ENCODE measurements around the gene PAX2.

PAX2 gene

GRCh38 chr10:100864036-100864885, 118.9 kb downstream of the PAX2 start:
- no peak for DNase-seq

GRCh38 chr10:100864978-100865377, 119.6 kb downstream of the PAX2 start:
- DNase-seq: peak; percentile 13

- DNase-seq: no peak
Observed at GRCh38 chr10:100866010-100866409, 120.6 kb downstream of the PAX2 start.

GRCh38 chr10:100866575-100867098, 121.3 kb downstream of the PAX2 start:
- peak; percentile 32 for DNase-seq

- DNase-seq: no peak
Observed at GRCh38 chr10:100867261-100867963, 122.0 kb downstream of the PAX2 start.

- no peak for DNase-seq
Observed at GRCh38 chr10:100868382-100868781, 123.0 kb downstream of the PAX2 start.

- DNase-seq: no peak
Observed at GRCh38 chr10:100869399-100869798, 124.0 kb downstream of the PAX2 start.

GRCh38 chr10:100872034-100872791, 126.8 kb downstream of the PAX2 start:
- peak; percentile 13 for DNase-seq

- no peak for DNase-seq
Observed at GRCh38 chr10:100873146-100873826, 127.9 kb downstream of the PAX2 start.

GRCh38 chr10:100873827-100874326, 128.5 kb downstream of the PAX2 start:
- DNase-seq: no peak

- no peak for DNase-seq
Observed at GRCh38 chr10:100874702-100875483, 129.5 kb downstream of the PAX2 start.

- no peak for DNase-seq
Observed at GRCh38 chr10:100875484-100876166, 130.2 kb downstream of the PAX2 start.

- no peak for DNase-seq
Observed at GRCh38 chr10:100876585-100877460, 131.4 kb downstream of the PAX2 start.

GRCh38 chr10:100877461-100877850, 132.1 kb downstream of the PAX2 start:
- DNase-seq: no peak

GRCh38 chr10:100878291-100878910, 133.0 kb downstream of the PAX2 start:
- peak; percentile 60 for DNase-seq
